HG03103 (cell line): ENCODE measurements around the gene IL31.
"Not testable (repeated sequence)": the region's sequence is repeated elsewhere in the genome, so short reads cannot be mapped to it uniquely, and the experiment has no call there.

ENCODE experiments used
- ATAC-seq: cut with Tn5 transposase; IDR thresholded peaks from one replicate; pipeline ENCODE4 v1.9.1; 2021; ENCODE audit warnings: low read depth; ENCODE audit not compliant: unreplicated experiment

Gene IL31

GRCh38 chr12:122174155-122174845 lies at the start of gene IL31:
IL31 (minus strand) TSS chr12:122174221; CDS start chr12:122174172, 49 bp downstream.
- no peak for ATAC-seq

GRCh38 chr12:122216445-122216844 lies 42.4 kb upstream of the IL31 start:
- no peak for ATAC-seq

GRCh38 chr12:122215771-122216170 lies 41.8 kb upstream of the IL31 start:
- ATAC-seq = no peak

- no peak for ATAC-seq
Measured at GRCh38 chr12:122208073-122208820, 34.2 kb upstream of the IL31 start.

- no peak for ATAC-seq
Measured at GRCh38 chr12:122207391-122207790, 33.4 kb upstream of the IL31 start.

- ATAC-seq = no peak
Measured at GRCh38 chr12:122206976-122207375, 33.0 kb upstream of the IL31 start.

- ATAC-seq = no peak
Measured at GRCh38 chr12:122206111-122206881, 32.3 kb upstream of the IL31 start.

GRCh38 chr12:122205053-122205925 lies 31.3 kb upstream of the IL31 start:
- no peak for ATAC-seq

GRCh38 chr12:122204167-122205052 lies 30.4 kb upstream of the IL31 start:
- ATAC-seq = no peak

GRCh38 chr12:122203301-122204166 lies 29.5 kb upstream of the IL31 start, which contains the start of gene B3GNT4:
B3GNT4 (plus strand) TSS chr12:122203709; CDS start chr12:122204619, 910 bp downstream.
- ATAC-seq = no peak

- not testable (repeated sequence) for ATAC-seq
Measured at GRCh38 chr12:122202811-122203210, 28.8 kb upstream of the IL31 start.

- ATAC-seq = no peak
Measured at GRCh38 chr12:122202017-122202416, 28.0 kb upstream of the IL31 start.

GRCh38 chr12:122201381-122201780 lies 27.4 kb upstream of the IL31 start:
- no peak for ATAC-seq

GRCh38 chr12:122200541-122201175 lies 26.6 kb upstream of the IL31 start:
- no peak for ATAC-seq

GRCh38 chr12:122199484-122200355 lies 25.7 kb upstream of the IL31 start:
- no peak for ATAC-seq

GRCh38 chr12:122197612-122197966 lies 23.6 kb upstream of the IL31 start:
- ATAC-seq = no peak

GRCh38 chr12:122195405-122195804 lies 21.4 kb upstream of the IL31 start:
- no peak for ATAC-seq
